HG03280 (cell line): ENCODE measurements around the gene DLEU7.

Experiments used
- ATAC-seq: cut with Tn5 transposase; IDR thresholded peaks from one replicate; pipeline ENCODE4 v1.9.1; 2021; ENCODE audit warnings: mild to moderate bottlenecking, moderate library complexity; ENCODE audit not compliant: unreplicated experiment

The DLEU7 gene

DNA sequence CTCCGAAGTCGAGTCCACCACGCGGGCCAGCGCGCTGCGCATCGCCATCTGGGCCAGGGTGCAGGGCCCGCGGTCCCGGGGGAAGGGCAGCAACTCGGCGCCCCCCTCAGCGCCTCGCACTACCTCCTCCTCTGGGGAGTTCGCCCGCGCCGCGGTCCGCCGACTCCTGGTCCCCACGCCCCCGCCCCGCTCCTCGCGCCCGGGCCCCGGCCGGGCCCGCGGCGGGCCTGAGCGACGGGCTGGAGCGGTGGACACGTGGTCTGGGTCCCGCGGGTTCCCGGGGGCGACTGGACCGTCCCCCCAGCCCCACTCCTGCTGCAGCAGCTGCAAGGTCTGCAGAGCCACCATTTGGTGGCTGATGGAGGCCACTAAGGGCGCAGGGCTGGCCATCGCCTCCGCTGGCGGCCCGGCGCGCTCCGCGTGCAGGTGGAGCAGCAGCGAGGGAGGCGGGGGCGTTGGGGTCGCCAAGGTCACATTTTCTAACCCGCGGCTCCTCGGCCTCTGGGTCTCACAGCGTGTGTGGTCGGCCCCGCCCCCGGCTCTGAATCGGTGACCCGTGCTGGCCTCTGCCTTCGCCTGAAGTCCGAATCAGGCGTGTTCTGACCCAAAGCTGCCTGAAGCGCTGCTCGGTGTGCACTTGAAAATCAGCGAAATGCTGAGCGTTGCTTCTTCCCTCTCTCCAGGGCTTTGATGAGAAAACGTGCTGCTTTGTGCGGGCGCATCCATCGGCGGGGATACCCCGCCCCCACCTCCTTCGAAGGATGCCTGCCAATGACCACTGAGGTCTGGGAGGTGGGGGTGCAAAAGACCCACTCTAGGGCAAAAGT lies at the start of gene DLEU7:
Gene DLEU7, minus strand, starts transcription at position 436 of the 827 bp plus-strand sequence. Its CDS starts 46 bp downstream, at position 390.
- ATAC-seq, result no peak

DNA sequence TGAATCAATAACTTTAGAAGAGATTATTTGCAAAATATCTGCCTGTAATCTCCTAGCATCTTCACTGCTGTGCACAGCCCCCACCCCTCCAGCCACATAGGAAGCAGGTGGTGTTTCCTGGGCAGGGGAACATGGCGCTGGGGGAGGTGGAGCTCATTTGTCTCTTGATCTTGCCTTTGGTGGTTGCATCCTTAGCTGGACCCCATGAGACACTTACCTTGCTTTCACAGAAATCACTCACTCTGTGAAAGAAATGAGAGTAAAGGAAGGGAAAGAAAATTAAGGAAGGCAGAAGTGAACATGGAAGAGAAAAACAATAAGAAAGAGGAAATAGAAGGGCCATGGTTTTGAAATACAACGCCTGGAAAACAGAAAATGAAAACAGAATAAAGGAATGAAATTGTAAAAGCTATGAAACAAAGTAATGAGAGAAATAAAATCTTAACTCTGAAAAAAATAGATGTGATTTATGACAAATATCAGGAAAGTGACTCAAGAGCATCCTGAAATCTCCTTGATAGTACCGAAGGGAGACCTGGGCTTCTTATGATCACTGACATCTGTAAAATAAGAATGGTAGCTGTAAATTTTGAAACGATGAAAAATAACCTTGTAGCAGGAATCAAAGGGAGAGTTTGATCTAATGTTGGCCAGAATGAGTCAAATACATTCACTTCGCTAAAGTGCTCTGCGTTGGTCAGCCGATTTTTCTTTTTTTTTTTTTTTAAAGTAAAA lies 48.9 kb upstream of the DLEU7 start:
- ATAC-seq, result no peak

DNA sequence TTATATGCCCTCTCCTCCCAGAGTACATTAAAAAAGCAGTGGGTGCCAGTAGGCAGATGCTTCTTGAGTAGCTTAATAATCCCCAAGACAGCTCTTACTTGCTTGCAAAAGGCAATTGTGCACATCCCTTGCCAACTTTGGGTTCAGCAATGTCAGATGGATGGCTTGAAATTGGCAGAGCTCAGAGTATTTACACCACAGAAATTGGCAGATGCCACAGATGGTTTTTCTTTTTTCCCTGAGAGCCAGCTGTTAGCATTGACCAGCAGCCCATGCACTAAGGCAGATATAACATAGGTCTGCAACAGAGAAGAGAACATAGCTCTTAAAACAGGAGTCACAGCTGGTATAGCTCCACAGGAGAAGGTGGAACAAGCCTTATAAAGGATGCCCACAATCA lies 47.7 kb upstream of the DLEU7 start:
- ATAC-seq, result no peak

DNA sequence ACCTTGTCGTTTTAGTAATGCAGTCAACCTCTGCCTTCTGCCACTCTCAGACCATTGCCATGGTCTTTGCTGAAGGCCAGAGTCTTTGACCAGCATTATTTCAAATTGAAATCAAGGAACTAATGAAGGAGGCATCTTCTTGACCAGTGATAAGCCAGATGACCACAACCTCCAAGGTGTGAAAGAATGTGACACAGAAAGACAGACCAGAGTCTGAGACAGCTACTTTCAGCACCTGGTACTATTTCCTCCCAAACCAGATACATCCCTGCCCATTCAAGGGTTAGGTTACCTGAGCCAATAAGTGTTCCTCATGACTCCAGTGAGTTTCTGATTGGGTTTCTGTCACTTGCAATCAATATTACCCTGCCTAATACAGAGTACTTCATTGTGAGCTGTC lies 45.8 kb upstream of the DLEU7 start:
- no peak for ATAC-seq

DNA sequence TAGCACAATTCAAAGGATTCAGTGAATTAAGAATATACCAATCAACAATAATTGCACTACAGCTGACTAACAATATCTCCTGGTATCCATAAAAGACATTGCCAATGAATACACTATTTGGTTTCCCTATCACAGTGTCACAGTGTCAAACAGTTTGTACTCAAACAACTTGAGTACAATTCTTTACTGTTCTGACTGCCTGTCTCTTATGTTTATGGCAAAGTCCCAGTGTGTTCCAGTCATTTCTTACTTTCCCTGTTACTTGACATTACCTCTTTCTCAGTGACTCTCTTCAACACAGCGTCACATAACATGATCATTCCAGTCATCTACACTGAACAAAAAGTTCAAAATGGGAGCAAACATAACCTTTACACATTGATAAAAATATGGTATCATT lies 44.9 kb upstream of the DLEU7 start:
- ATAC-seq, result no peak

DNA sequence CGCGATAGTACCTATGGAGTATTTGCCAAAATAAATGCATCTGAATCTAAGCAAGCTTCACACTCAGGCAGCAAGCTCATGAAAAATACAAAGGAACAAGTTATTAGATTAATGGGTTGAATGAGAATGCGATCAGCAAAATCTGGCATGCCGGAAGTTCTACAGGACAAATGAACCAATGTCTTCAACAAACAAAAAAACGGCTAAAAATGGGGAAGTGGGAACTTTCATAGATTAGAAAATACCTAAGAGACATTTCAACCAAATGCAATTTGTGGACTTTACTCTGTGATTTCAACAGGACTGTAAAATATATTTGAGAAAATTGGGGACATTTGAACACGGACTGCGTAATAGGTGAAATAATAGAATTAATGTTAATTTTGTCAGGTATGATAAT lies 43.7 kb upstream of the DLEU7 start:
- no peak for ATAC-seq

DNA sequence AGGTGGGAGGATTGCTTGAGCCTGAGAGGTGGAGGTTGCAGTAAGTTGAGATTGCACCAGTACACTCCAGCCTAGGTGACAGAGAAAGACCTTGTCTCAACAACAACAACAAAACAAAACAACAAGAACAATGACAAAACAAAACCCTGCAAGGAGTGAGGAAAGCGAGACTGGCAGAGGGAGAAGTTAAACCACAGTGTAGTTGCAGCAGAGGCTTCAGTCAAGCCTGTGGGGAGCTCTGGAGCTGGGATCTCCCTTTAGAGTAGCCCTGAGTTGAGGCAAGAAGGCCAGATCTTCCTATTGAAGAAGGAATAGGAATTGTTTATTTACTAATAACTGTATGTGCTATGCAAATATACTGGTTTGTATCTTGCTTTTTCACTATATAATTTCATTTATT lies 40.8 kb upstream of the DLEU7 start:
- ATAC-seq, result no peak

DNA sequence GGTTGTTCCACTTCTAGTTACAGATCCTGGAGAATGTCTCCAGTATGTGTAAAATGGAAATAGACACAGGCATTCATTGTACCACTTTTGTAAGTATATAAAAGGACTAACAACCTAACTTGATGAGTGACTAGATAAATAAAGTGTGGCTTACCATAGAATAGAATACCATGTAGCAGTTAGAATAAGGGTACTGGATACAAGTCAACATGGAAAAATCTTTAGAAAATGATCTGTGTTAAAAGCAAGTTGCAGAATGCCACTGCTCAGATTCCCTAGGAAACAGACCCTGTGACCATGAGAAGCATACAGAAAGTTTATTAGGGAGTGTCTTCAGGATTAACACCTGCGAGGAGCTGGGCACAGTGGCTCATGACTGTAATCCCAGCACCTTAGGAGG lies 40.2 kb upstream of the DLEU7 start:
- no peak for ATAC-seq

DNA sequence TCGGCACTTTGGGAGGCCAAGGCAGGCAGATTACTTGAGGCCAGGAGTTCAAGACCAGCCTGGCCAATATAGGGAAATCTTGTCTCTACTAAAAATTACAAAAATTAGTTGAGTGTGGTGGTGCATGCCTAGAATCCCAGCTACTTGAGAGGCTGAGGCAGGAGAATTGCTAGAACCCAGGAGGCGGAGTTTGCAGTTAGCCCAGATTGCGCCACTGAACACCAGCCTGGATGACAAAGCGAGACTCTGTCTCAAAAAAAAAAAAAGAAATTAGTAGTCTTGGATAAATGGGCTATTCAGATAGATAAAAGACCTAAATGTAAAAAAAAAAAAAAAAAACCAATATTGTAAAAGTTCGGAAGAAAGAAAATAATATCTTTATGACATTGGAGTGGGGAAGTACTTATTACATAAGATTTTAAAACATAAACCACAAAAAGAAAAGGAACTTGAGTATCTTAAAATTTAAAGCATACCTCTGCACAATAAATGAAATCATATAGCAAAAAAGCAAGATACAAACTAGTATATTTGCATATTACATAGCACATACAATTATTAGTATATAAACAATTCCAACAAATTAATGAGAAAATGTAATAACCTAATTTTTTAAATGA lies 39.4 kb upstream of the DLEU7 start:
- ATAC-seq, result no peak

DNA sequence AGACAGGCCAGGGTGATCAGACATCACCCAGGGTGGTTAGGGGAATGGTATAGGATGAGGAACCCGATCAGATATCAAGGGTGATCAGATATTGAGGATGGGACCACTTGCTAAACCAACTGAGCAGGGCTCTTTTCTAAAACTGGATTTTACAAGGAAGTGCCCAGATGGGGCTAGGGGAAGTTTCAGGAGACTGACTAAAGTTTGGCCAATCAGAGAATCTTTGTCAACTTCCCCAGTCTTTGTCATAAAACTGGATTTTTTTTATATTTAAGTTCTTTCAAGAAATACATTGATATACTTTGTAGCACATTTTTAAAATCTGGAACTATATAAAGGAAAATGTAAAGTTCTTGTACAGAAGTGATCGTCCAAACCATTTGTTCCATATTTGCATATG lies 30.5 kb upstream of the DLEU7 start:
- no peak for ATAC-seq

DNA sequence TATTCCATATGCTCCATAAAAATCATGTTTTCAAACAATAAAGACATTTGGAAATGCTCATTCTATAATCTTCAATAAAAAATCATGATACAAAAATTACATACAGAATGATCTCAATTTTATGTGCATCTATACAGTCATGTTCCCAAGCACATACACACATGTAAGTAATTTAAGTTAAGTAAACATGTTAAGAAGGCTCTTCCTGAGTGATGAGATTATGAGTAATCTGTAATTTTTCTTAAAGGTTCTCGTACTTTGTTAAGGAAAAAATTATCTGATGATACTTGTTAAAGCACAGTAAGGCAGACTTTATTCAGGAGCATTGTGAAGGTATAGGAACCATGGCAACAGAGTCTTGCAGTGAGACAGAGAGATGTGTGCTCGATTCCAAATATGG lies 30.0 kb upstream of the DLEU7 start:
- ATAC-seq, result no peak

DNA sequence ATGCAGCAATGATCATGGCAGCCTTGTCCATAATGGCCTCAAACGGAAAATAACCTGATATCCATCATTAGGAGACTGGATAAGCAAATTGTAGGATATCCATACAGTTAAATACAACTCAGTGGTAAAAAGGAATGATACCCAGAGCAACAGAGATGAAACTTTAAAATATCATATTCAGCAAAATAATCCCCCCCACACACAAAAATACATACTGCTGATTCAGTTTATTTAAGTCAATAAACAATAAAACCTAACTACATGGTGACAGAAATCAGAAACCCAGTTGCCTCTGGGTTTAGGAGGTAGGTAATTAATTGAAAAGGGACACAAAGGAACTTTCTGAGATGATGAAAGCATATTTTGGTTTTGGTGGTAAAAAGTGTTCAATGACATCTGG lies 27.9 kb upstream of the DLEU7 start:
- ATAC-seq, result no peak

DNA sequence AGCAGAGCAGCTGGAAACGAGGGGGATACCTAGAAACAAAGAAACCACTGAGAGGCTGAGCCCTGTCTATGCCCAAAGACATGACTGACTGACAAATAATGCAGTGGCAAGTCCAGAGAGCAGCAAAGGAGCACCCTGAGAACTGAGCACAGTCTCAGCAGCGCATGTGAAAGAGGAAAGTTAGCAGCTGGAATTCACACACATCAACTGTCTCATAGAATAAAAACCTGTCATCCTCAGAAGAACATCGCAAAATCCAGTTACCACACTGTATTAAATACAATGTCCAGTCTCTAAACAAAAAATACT lies 24.1 kb upstream of the DLEU7 start:
- no peak for ATAC-seq

DNA sequence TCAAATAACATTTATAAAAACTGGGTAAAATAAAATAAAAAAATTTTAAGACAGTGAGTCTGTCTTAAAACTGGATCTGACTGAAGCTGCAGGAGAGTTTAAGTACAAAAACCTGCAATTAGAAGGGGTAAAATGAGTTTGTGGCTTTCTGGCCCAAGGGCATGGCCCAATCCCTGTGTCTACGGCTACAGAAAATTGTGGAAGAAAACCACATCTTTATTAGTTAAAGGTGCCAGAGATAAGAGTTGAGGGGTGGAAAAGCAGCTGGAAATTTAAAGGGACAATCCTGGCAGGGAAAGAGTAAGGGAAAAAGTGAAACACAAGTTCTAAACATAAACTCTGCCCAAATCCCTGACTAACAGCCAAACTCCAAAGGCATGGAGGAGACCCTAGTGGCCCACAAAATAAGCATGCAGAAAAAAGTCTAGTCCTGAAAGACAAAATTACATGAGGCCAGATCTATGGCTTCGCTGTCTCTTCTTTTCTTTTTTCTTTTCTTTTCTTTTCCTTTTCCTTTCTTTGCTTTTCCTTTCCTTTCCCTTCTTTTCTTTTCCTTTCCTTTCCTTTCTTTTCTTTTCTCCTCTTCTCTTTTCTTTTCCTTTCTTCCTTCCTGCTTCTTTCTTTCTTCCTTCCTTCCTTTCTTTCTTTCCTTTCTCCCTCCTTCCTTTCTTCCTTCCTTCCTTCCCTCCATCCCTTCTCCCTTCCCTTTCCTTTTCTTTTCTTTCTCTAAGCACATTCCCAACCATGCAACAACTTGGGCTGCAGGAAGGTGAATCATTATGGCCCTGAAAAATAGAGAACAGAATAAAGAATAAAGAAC lies 23.5 kb upstream of the DLEU7 start:
- ATAC-seq, result no peak

DNA sequence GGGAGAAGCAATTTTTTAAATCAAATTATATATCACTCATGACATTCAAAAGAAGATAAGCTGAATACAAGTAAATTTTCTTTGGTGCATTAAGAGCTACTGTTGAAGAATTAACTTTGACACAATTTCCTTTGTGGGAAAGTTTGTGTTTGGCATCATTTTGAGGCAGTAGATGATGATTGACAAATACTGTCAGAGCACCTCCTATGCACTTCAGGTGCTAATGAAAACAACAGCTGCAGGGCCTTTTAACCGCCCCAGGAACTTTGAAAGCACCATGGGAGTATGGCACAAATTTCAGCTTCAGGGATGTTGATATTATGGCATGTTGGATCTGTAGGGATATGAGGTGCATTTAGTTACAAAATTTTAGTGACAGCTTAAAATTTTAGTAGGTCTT lies 21.0 kb upstream of the DLEU7 start:
- ATAC-seq, result no peak

DNA sequence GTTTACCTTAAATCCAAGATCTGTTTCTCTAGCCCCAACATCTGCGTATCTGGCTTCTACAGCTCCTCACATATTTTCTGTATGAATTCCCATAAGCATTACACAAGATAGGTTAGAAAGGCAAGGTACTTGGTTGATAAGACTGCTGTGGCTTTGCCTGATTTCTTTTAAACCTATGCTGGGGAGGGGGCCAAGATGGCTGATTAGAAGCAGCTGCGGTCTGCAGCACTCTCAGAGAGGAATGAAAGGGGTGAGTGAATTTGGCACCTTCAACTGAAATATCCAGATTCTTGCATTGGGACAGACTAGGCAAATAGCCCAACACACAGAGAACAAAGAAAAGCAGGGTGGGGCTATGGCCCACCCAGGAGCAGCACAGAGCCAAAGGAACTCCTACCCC lies 12.2 kb upstream of the DLEU7 start:
- no peak for ATAC-seq

DNA sequence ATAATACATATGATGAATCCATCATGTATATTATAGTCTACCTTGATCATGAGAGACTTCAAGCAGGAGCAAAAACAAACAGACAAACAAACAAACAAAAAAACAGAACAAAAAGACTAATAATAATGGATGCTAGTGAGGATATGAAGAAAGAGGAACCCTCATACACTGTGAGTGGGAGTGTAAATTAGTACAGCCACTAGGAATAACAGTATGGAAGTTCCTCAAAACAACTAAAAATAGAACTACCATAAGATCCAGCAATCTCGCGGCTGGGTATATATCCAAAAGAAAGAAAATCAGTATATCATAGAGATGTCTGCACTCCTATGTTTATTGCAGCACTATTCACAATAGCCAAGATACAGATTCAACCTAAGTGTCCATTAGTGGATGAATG lies 7.0 kb upstream of the DLEU7 start:
- ATAC-seq, result no peak

DNA sequence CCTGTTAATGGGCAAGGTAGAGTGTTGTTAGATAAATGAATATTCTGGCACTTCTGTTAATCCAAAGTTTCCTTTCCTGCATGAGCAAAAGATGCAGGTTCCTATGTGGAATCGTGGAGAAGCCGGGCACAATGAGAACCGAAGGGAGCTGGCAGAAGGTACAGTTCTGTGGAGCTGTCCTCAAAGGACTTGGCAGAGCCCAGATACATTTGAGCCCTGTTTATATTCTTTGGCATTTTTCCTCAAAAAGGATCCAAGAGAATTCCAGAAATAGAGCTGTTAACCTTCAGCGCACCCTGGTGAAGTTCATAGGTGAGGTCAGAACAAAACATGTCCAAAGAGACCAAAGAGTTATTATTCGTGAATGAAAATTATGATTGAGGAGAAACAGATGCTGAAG lies 4.0 kb upstream of the DLEU7 start:
- ATAC-seq, result no peak

DNA sequence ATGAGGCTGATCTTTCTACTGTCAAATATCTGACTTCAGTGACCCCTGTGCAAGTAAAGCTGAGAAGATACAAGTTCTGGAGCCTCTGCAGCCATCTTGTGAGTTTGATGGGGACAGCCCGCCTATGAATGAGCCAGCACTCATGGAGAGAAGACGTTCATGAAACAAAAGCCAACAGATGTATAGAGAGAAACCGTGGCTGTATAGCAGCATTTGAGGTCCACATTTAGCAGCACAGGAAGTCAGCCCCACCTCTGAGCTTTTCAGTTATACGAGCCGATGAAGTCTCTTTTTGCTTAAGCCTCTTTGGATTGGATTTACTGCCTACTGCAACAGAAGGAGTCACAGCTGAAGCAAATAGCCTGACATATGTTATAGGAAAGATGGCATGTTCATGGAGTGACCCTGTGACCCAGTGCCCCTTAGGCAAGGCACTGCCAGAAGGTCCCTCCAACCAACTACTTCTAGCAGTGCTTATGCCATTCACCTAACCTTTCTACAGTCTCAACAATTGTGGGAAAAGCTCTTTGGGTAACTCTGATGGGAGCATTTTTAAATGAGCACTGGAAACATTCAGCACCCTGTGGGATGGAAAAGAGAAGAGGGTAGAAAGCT lies 3.5 kb upstream of the DLEU7 start:
- ATAC-seq, result no peak

DNA sequence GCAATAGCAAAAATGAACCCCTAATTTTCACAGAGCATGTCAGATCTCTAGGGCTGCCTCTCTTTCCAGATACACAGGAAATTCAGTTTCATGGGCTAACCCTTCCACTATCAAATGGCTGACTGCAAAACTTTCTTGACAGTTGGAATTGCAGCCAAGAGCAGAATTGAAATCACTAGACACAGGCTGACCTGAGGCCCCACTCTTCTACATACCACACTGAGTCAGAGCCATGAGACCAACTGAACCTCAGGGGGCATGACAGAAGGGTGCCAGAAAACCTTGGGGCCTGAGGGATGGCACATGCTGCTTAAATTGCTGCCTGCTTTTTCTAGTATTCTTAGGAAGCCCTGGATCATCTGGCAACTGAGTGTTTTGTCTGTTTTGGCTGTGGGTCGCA lies 1.7 kb upstream of the DLEU7 start:
- ATAC-seq, result no peak
